Measurements from ENCODE around the gene CYP46A1.

The CYP46A1 gene

DNA sequence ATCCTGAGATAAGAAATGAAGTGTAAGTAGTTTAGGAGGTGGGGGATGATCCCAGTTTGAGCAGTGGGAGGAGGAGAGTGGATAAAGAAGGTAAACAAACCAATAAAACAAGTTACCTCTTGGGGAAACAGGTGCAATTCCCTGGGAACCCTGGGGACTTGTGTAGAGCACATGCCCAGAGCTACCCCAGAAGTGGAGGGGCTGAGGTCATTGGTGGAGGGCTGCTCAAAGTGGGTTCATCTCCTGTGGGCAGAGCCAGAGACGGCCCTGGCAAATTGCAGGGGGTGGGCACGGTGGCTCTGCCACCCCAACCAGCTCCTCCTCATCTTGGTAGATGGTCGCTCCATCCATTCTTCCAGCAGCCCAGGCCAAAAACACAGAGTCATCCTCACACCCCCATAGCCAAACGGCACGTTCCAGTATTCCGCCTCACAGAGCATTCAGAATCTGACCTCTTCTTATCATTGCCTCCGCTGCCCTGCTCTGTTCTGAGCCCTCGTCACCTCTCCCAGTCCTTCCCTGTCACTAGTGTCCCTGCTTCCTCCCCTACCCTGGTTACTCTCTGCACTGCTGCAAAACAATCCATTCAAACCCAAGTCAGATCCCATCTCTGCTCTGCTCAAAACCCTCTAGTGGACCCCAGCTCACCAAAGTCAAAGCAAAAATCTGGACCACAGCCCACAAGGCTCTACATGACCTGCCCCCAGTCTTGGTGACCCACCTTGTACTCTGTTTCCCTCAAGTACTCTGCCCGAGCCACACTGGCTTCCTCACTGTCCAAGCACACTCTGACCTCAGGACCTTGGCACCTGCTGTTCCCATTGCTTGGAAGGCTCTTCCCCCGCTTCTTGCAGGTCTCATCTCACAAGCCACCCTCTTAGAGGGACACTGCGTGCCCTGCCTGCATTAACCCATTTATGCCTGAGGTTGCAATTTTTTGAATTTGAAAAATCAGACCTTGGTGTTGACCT lies 5.5 kb downstream of the CYP46A1 start:
- DNase-seq (ENCODE audit: low spot score), result no peak

DNA sequence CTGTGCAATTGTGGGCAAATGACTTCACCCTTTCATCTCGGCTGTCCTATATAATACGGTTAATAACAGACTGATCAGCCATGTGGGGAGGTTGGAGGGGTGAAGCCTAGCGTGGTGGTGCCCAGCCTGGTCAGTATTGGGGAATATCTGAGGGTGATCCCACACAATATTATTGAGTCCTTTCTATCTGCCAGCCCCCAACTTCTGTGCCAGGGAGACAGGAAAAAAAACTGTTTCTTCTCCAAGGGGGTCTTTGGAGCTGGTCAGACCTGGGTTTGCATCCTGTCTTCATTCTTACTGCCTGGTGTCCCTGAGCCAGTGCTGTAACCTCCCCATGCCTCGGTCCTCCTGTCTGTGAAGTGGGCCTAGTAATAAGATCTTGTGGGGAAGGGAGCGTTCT lies 6.5 kb downstream of the CYP46A1 start:
- DNase-seq (ENCODE audit: low spot score), result no peak

DNA sequence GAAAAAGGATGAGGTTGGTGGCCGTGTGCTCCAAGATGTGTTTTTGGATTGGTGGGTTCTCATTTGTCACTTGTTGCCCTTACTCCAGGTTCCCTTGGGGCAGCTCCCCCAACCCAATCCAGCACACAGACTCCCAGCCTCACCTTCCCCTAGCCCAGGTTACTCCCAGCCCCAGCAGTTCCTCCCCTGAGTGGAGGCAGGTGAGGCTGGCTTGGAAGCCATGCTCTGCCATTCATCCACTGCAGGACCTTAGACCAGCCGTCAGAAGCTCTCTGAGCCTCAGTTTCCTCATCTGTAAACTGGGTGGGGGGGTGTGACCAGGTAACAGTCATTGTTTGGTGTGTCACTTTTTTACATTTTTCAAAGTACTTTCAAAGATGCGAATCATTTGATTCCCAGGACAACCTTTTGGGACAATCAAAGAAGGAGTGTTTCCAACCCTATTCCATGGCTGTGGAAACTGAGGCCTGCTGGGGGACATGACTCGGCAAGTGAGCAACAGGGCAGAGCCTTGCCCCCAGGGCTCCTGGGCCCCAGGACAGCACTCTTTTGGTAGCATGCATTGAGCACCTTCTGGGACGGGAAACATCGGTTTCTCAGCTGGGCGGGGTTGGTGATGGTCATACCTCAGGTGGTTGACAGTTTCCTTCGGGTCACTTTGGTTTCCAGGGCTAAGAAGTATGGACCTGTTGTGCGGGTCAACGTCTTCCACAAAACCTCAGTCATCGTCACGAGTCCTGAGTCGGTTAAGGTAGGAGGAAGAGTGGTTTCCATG lies 7.2 kb downstream of the CYP46A1 start:
- DNase-seq (ENCODE audit: low spot score), result no peak

DNA sequence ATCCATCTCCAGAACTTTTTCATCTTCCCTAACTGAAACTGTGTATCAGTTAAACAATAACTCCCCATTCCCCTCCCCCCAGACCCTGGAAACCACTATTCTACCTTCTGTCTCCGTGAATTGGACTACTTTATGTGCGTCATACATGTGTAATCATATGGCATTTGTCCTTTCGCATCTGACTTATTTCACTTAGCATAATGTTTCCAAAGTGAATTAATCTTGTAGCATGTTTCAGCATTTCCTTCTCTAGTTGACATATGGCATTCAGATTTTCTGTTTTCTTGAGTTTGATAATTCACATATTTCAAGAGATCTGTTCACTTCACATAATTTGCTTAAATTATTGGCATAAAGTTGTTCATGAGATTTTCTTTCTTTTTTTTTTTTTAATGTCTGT lies 9.8 kb downstream of the CYP46A1 start:
- DNase-seq (ENCODE audit: low spot score), result no peak

DNA sequence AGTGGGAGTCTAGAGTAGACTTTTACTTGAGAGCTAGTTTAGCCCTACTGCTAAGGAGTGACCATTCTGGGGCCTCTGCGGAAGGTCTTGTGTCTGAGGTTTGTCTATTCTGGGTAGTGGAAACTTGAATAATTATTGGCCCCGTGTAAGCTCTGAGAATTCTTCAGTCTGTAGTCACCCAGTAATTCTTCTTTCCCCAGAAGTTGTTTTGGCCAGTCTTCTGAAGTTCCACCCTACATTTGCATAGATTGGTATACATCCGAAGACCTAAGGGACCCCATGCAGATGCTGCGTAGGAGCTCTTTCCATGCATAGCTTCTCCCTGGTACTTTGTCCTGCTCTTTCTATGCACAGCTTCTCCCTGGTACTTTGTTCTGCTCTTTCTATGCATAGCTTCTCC lies 12.8 kb downstream of the CYP46A1 start:
- no peak for DNase-seq (ENCODE audit: low spot score)

DNA sequence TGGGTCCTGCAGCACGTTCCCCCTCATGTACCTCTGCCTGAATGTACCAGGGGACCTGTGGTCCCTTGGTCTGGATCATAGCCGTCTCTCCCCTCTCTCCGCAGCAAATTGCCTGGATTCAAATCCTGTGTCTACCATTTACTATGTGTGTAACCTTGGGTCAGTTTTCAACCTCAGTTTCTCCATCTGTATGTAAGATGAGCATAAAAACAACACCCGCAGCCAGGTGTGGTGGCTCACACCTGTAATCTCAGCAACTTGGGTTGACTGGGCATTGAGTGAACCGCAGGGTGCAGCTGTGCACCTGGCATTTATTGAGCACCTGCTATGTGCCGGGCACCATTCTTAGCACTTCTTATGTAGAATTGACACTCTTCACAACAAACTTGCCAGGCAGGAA lies 14.1 kb downstream of the CYP46A1 start:
- no peak for DNase-seq (ENCODE audit: low spot score)

DNA sequence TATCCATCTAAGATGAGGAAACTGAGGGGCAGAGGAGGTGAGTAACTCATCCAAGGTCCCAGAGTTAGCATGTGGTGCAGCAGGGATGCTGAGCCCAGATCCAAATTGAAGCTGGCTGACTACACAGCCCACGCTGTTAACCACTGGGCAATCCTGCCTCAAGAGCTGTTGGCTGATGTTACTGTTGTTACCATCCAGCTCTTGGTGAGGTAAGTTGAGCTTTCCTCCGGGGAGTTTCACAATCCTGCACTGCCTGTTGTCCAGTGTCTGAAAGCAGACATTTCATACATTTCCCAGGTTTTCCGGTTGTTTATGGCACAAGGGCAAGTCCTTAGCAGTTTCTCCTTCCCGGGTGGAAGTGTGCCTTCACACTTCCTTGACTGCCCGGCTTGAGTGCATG lies 14.5 kb downstream of the CYP46A1 start:
- no peak for DNase-seq (ENCODE audit: low spot score)

DNA sequence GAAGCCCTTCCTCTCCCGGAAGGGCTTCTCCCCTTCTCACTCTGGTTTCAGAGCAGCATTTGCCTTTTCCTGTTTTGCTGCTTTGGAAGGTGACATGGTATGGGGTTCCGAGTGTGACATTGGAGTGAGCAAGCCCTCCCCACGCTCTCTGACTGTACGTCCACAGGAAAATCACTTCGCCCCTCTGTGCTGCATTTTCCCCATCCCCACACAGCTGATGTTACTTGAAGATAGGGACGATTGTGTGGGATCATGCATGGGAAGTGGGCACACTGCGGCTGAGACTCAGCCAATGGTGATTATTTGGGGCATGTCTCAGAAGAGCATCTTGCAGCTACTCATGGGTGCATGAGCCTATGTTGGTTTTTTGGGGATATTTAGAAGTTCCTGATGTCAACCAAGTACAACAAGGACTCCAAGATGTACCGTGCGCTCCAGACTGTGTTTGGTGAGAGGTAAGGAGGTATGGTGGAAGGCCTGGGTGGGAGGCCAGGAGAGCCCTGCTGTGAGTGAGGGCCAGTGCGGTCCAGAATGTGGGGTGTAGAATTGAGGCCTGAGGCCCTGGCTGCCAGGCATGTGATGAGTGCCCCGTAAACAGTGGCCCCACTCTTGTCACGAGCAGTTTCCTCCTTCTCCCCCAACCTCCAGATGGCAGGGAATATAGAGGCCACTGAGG lies 15.1 kb downstream of the CYP46A1 start:
- DNase-seq (ENCODE audit: low spot score), result no peak

DNA sequence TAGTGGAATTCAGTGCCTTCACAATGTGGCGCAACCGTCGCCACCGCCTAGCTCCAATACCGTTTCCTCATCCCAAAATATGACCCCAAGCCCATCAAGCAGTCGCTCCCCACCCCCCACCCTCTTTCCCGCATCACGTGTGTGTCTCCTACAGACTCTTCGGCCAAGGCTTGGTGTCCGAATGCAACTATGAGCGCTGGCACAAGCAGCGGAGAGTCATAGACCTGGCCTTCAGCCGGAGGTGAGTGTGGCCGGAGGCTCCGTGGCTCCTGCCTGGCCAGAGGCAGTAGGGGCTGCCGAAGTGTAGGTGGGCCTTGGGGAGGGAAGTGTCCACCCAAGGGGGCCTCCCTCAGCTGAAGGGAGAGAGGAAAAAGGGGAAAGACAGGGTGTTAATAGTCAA lies 15.8 kb downstream of the CYP46A1 start:
- no peak for DNase-seq (ENCODE audit: low spot score)

DNA sequence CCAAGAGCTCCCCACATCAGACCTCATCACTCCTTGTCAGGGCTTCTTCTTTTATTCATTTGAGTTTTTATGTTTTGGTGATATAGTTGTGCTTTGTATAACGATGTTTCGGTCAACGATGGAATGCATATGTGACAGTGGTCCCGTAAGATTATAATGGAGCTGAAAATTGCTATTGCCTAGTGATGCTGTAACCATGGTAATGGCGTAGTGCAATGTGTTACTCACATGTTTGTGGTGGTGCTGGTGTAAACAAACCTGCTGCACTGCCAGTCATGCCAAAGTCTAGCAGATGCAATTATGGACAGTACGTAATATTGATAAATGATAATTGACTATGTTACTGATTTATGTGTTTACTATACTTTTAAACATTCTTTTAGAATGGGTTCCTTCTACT lies 16.3 kb downstream of the CYP46A1 start:
- no peak for DNase-seq (ENCODE audit: low spot score)

DNA sequence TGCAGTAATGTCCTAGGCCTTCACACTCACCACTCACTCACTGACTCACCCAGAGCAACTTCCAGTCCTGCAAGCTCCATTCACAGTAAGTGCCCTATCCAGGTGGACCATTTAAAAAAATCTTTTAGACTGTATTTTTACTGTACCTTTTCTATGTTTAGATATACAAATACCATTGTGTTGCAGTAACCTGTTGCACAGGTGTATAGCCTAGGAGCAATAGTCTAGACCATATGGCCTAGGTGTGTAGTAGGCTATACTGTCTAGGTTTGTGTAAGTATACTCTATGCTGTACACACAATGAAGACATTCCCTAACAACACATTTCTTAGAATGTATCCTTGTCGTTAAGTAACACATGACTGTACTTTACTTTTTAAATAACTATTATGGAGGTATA lies 17.2 kb downstream of the CYP46A1 start:
- DNase-seq (ENCODE audit: low spot score), result no peak

DNA sequence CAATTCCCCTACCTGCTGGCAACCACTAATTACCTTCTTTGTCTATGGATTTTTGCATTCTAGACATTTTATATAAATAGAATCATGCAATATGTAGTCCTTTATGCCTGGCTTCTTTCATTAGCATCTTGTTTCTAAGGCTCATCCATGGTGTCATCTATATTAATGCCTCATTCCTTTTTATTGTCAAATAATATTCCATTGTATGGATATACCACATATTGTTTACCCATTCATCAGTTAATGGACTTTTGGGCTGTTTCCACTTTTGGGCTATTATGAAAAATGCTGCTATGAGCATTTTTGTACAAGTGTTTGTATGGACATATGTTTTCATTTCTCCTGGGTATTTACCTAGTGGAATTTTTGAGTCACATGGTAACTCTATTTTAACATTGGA lies 18.0 kb downstream of the CYP46A1 start:
- no peak for DNase-seq (ENCODE audit: low spot score)

DNA sequence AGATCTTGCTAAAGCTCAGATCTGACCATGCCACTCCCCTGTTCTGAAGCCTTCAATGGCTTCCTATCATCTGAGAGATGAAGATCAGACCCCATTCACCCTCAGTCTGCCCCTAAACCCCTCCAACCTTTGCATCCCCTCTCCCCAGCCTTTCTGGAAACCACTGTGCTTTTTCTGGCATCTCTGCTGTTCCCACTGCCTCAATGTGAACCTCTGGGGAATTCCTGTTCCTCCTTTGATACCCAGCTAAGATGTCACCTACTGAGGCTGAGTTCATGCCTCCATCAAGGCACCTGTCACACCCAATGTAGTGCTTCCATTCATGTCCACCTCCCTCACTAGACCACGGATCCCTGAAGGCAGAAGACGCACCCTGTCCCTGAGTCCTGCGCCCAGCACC lies 19.3 kb downstream of the CYP46A1 start:
- no peak for DNase-seq (ENCODE audit: low spot score)

DNA sequence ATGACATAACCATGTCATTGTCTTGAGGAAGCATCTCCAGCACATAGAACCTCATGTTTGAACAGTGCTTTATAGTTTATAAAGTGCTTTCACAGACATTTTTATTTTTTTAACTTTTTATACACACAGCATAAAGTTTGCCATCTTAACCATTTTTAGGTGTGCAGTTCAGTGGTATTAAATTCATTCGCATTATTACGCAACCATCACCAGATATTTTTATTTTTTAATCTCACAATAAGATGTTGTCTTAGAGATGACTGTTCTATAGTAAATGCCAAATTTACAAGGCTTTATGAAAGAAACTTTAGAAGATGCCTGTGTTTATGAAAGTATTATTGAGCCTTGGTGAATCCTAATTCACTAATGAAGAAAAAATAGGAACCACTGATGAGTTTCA lies 19.9 kb downstream of the CYP46A1 start:
- no peak for DNase-seq (ENCODE audit: low spot score)

DNA sequence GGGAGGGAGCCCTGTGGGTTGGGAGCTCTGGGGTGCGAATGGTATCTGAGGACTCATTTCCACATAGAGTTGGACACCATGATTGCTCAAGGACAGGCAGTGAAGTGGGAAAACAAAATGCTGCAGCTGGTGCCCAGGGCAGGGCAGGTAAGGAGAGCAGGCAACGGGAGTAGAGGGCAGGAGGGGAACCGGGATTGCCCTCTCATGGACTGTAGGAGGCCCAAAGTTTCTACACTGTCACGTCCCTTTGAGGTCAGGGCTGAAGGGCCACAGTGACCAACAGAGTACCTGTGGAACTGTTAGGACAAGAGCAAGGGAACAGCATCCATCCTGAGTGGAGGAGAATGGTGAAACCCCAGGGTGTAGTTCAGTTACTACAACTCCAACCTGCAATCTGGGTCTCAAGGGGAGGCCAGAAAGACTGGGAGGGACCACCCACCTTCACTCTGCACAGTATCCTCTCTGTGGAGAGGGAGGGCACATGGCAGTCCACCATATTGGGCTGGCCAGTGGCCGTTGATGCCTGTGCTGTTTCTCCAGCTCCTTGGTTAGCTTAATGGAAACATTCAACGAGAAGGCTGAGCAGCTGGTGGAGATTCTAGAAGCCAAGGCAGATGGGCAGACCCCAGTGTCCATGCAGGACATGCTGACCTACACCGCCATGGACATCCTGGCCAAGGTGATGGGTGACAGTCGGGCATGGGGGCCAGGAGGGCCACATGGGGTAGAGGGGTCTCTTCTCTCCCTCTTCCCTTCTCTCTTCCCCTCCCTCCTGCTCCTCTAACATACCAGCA lies 22.2 kb downstream of the CYP46A1 start:
- no peak for DNase-seq (ENCODE audit: low spot score)

DNA sequence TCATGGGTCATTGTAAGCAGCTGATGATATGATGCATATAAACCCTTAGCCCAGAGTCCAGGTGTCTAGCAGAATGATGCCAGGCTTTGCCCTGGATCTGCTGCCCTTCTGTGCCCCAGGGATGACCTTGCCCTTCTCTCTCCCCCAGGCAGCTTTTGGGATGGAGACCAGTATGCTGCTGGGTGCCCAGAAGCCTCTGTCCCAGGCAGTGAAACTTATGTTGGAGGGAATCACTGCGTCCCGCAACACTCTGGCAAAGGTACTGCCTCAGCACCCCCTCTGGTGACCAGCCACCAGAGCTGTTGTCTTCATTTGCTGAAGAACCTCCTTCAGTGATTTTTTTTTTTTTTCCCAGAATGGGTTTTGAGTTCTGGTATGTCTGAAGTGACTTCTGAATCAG lies 23.3 kb downstream of the CYP46A1 start:
- no peak for DNase-seq (ENCODE audit: low spot score)

DNA sequence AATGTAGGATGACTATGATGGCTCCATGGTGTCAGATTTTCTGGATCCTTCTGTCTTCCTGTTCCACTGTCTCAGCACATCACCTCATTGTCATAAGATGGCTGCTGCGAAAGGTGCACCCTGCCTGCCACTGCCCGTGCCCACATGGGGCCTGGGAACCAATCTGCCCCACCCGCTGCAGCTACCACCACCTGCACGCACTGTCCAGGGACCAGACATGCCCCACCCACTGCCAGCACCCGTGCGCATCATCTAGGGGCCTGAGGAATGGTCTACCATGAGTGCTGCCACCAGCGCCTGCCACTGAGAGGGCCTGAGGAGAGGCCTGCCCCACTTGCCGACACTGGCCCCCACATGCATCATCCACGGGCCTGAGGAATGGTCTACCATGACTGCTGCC lies 23.8 kb downstream of the CYP46A1 start:
- no peak for DNase-seq (ENCODE audit: low spot score)

DNA sequence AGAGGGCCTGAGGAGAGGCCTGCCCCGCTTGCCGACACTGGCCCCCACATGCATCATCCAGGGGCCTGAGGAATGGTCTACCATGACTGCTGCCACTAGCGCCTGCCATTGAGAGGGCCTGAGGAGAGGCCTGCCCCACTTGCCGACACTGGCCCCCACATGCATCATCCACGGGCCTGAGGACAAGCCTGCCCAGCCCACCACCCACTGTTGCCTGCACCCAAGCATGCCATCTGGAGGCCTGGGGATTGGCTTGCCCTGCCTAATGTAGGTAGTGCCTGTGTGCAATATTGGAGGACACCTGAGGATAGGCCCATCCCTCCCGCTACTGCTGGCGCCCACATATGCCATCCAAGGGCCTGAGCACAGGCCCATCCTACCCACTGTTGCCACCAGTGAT lies 24.4 kb downstream of the CYP46A1 start:
- no peak for DNase-seq (ENCODE audit: low spot score)

DNA sequence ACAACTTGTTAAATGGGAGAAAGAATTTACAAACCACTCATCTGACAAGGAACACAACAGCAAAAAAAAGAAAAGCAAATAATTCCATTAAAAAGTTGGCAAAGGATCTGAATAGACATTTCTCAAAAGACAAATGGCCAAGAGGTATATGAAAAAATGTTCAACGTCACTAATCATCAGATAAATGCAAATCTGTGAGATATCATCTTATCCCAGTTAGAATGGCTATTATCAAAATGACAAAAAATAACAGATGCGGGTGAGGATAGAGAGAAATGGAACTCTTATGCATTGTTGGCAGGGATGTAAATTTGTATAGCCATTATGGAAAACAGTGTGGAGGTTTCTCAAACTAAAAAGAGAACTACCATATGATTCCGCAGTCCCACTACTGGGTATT lies 29.9 kb downstream of the CYP46A1 start:
- no peak for DNase-seq (ENCODE audit: low spot score)

DNA sequence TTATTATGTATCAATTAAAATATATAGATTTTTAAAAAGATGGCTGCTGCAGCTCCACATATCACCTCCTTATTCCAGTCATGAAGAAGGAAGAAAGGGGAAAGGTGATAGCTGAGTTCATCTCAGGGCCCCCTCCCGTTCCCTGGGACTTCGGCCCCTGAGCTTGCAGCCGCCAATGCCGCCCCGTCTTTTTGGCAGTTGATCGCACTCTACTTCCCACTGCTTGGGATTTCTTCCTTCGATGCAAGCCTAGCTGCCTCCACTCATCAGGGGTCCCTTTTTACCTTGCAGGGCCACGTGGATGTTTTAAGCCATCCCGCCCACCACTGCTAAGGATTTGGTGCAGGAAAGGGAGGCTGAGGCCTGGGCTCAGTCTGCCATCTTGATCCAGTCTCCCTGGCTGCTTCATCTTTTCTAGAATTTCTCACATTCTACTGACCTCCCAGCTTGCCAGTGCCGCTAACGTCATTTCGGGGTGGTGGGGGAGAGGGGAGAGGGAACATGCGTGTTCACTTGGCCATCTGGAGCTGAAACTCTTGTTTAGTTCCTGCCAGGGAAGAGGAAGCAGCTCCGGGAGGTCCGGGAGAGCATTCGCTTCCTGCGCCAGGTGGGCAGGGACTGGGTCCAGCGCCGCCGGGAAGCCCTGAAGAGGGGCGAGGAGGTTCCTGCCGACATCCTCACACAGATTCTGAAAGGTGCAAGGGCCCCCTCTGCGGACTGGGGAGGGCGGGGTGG lies 31.3 kb downstream of the CYP46A1 start:
- no peak for DNase-seq (ENCODE audit: low spot score)
